BLaER1 treated with 17β-estradiol and CSF1 and Interleukin-3, amounts not matched to agents 10 nM and 100 nM (cell line): ENCODE data around the gene KCNN3.

ENCODE experiments used
- H3K27ac ChIP-seq, 11 experiments: shearing (Covaris generic); formaldehyde crosslinking; 2 replicates each; pipeline ENCODE4 v1.8.1; 2022
- H3K27me3 ChIP-seq, 11 experiments: shearing (Covaris generic); formaldehyde crosslinking; 2 replicates each; pipeline ENCODE4 v1.8.1; 2022
- H3K36me3 ChIP-seq, 11 experiments: shearing (Covaris generic); formaldehyde crosslinking; 2 replicates each; pipeline ENCODE4 v1.8.1; 2022
- H3K4me1 ChIP-seq, 10 experiments: shearing (Covaris generic); formaldehyde crosslinking; 2 replicates each; pipeline ENCODE4 v1.8.1; 2022
- H3K4me2 ChIP-seq, 11 experiments: shearing (Covaris generic); formaldehyde crosslinking; 2 replicates each; pipeline ENCODE4 v1.8.1; 2022
- H3K4me3 ChIP-seq, 10 experiments: shearing (Covaris generic); formaldehyde crosslinking; 2 replicates each; pipeline ENCODE4 v1.8.1; 2022
- H3K9ac ChIP-seq, 11 experiments: shearing (Covaris generic); formaldehyde crosslinking; 2 replicates each; pipeline ENCODE4 v1.8.1; 2022
- H3K9me3 ChIP-seq, 11 experiments: shearing (Covaris generic); formaldehyde crosslinking; replicated peaks in 1 of 11; 2 replicates each; pipeline ENCODE4 v1.8.1; 2022
- H4K20me1 ChIP-seq, 11 experiments: shearing (Covaris generic); formaldehyde crosslinking; 2 replicates each; pipeline ENCODE4 v1.8.1; 2022
- Cebpa-rat ChIP-seq, 11 experiments: shearing (Covaris generic); IDR thresholded peaks; 2 replicates each; pipeline ENCODE4 v1.8.1; 2022

The KCNN3 gene

GRCh38 chr1:154669464-154670282 is 200.4 kb downstream of the KCNN3 start:
- Histone ChIP-seq H3K36me3 (no peaks in the 10 kb centered on the region), H3K9ac (no peak overlapping the region), H3K9me3 (no peaks in the 10 kb centered on the region), H4K20me1 (no peaks in the 10 kb centered on the region), H3K27ac (no peak overlapping the region), H3K4me1 (peaks cover 0 to under 1% (median 0%) of the 10 kb centered on the region in 10 experiments; a peak in 3 of 20 replicates), H3K27me3 (no peaks in the 10 kb centered on the region), H3K4me3 (no peak overlapping the region), H3K4me2 (no peak overlapping the region)
- TF ChIP-seq Cebpa-rat (IDR thresholded peaks at IDR 0.05) = no peak

DNA sequence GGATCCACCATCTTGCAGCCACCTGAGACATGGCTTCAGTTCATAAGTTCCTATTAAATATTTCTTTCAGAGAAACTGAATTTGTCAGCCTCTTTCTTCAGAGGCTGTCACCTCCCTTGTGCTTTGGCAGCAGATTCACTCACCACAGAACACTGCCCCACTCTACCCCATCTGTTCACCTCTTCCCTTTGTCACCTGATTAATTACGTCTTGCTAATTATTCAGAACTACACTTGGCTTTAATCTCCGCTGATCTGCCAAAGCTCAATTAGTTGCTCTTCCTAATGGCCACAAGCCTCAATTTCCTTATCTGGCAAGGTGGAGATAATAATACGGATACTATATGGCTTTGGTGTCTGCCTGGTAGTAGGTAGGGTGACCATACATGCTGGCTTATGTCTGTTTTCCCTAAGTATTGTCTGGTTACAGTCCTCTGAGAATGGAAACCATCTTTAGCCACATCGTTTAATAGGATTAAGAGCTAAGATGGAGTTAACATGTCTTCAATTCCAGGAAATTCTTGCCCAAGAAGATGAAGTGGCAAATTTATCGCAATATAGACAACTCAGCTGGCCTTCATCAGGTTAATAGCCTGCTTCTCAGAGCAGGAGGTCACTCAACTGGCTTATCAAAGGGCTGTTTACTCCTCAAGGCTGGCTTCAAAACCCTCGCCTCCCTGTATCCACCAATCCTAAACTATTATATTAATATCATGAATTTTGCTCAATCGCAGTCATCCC is 203.9 kb downstream of the KCNN3 start:
- TF ChIP-seq Cebpa-rat (IDR thresholded peaks at IDR 0.05) = no peak
- Histone ChIP-seq H3K27me3 (no peaks in the 10 kb centered on the region), H3K4me1 (peaks cover 0 to 7% (median 0%) of the 10 kb centered on the region in 10 experiments; a peak in 5 of 20 replicates), H3K36me3 (no peaks in the 10 kb centered on the region), H3K9ac (no peak overlapping the region), H3K9me3 (no peaks in the 10 kb centered on the region), H3K27ac (no peak overlapping the region), H3K4me2 (no peak overlapping the region), H3K4me3 (no peak overlapping the region), H4K20me1 (no peaks in the 10 kb centered on the region)

DNA sequence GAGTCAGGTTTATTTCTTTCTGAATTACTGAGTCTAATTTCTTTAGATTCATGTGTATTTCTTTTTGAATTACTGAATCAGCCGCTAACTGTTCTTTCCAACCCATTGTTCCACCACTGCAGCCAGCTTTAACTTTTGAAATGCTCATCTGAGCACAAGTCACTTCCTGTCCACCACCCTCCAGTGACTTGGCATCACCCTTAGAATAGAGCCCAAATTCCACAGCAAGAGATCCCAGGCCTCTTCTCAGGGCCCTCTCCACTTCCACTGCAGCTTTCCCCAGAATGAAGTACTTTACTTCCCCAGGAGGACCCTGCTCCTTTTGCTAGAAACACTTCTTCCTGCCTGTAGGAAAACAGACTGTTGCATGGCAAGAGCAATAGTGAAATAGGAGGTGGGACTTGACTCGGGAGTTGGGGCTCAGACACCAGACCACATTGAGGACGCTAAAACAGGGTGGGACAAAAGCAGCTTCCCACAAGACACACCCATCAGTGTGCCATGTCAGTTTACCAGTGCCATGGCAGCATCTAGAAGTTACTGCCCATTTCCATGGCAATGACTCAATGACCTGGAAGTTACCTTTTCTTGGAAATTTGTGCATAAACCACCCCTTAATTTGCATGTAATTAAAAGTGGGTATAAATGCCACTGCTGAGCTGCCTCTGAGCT is 205.6 kb downstream of the KCNN3 start:
- Histone ChIP-seq H3K27me3 (no peaks in the 10 kb centered on the region), H3K36me3 (no peaks in the 10 kb centered on the region), H3K4me3 (no peak overlapping the region), H3K9me3 (no peaks in the 10 kb centered on the region), H3K4me2 (no peak overlapping the region; a peak in 1 of 22 replicates), H3K9ac (no peak overlapping the region), H3K4me1 (peaks cover 0 to 7% (median 0%) of the 10 kb centered on the region in 10 experiments; a peak in 4 of 20 replicates), H3K27ac (no peak overlapping the region), H4K20me1 (no peaks in the 10 kb centered on the region)
- TF ChIP-seq Cebpa-rat (IDR thresholded peaks at IDR 0.05) = no peak

DNA sequence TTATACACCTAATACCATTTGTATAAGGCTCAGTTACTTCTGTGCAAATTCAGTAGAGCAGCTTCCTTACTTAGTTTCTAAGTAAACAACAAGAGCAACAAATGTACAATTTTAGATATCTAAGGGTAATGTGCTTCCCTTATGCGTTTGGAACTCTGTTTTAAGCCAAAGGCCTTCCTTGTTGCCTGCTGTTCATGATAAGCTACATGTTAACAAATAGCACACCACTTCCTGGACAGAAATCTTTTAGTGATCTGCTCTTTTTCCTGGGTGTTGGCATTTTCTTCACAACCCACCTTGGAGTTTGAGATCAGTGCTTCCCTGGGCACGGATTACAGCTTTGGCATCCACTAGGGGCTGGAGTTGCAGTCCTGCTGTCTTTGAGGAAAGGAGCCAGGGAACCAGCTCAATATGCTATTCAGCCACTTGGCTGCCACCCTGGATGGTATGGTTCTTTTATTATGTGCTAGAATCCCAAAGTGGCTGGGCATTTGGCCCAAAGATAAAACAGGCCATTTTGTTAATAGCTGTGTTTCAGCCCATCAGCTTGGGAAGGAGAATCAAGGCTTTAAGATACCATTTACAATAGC is 206.5 kb downstream of the KCNN3 start:
- TF ChIP-seq Cebpa-rat (IDR thresholded peaks at IDR 0.05) = no peak
- Histone ChIP-seq H3K9ac (no peak overlapping the region), H3K4me1 (peaks cover 0 to 7% (median 0%) of the 10 kb centered on the region in 10 experiments; a peak in 4 of 20 replicates), H3K9me3 (no peaks in the 10 kb centered on the region), H3K4me2 (no peak overlapping the region), H3K4me3 (no peak overlapping the region), H3K36me3 (no peaks in the 10 kb centered on the region), H3K27ac (no peak overlapping the region), H4K20me1 (no peaks in the 10 kb centered on the region), H3K27me3 (no peaks in the 10 kb centered on the region)

GRCh38 chr1:154661110-154661509 is 209.0 kb downstream of the KCNN3 start:
- Histone ChIP-seq H3K27ac (no peak overlapping the region), H3K9ac (no peak overlapping the region), H3K27me3 (no peaks in the 10 kb centered on the region), H3K9me3 (0 out of 22 replicates have a peak, but pooled peaks cover 0 to 3% (median 0%) of the 10 kb centered on the region in 11 experiments), H4K20me1 (no peaks in the 10 kb centered on the region), H3K36me3 (no peaks in the 10 kb centered on the region), H3K4me2 (no peak overlapping the region), H3K4me3 (no peak overlapping the region), H3K4me1 (peaks cover 0 to 7% (median 0%) of the 10 kb centered on the region in 10 experiments; a peak in 5 of 20 replicates)
- no peak for TF ChIP-seq Cebpa-rat (IDR thresholded peaks at IDR 0.05)

- no peaks in the 10 kb centered on the region for H4K20me1 ChIP-seq
- H3K4me1 ChIP-seq = peaks cover 0 to 7% (median 0%) of the 10 kb centered on the region in 10 experiments; a peak in 5 of 20 replicates
- TF ChIP-seq Cebpa-rat (IDR thresholded peaks at IDR 0.05) = no peak
- no peaks in the 10 kb centered on the region for H3K36me3 ChIP-seq
- H3K27ac ChIP-seq = no peak overlapping the region
- H3K9ac ChIP-seq = no peak overlapping the region
- no peaks in the 10 kb centered on the region for H3K27me3 ChIP-seq
- peaks cover 0 to 9% (median 5%) of the 10 kb centered on the region in 11 experiments; a peak in 15 of 22 replicates for H3K9me3 ChIP-seq
- H3K4me3 ChIP-seq = no peak overlapping the region
- no peak overlapping the region for H3K4me2 ChIP-seq
Measured at GRCh38 chr1:154659823-154660592, 210.1 kb downstream of the KCNN3 start.

DNA sequence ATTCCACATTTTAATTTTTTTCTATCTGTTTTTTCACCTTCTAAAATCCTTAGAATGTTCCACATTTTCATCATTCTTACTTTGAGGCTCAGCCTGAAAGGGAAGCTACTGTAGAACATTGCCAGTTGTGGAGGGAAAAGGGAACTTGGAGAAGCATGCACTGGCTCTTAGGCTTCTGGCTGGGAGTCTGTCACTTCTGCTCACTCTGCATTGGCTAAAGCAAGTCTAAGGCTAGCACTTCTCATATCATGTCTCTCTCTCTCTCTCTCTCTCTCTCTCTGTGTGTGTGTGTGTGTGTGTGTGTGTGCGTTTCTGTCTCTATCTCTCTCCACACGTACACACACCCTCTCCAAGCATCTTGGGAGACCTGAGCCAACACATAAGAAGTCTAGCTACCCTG is 212.5 kb downstream of the KCNN3 start:
- Histone ChIP-seq H3K36me3 (no peaks in the 10 kb centered on the region), H3K4me3 (no peak overlapping the region), H3K4me1 (no peaks in the 10 kb centered on the region; a peak in 1 of 20 replicates), H4K20me1 (no peaks in the 10 kb centered on the region), H3K27me3 (no peaks in the 10 kb centered on the region), H3K9me3 (peaks cover 0 to 10% (median 7%) of the 10 kb centered on the region in 11 experiments; a peak in 15 of 22 replicates), H3K4me2 (no peak overlapping the region), H3K27ac (no peak overlapping the region), H3K9ac (no peak overlapping the region)
- no peak for TF ChIP-seq Cebpa-rat (IDR thresholded peaks at IDR 0.05)

GRCh38 chr1:154652893-154653292 is 217.2 kb downstream of the KCNN3 start:
- Histone ChIP-seq H3K9me3 (peaks cover 0 to 10% (median 7%) of the 10 kb centered on the region in 11 experiments; a peak in 15 of 22 replicates), H3K36me3 (no peaks in the 10 kb centered on the region), H3K4me2 (no peak overlapping the region), H3K27ac (no peak overlapping the region), H4K20me1 (no peaks in the 10 kb centered on the region), H3K9ac (no peak overlapping the region), H3K27me3 (no peaks in the 10 kb centered on the region), H3K4me3 (no peak overlapping the region), H3K4me1 (no peaks in the 10 kb centered on the region; a peak in 1 of 20 replicates)
- no peak for TF ChIP-seq Cebpa-rat (IDR thresholded peaks at IDR 0.05)
